AG04449 (cell line): ENCODE results near the gene THSD4.

ENCODE experiments used
- CTCF ChIA-PET: fragments of 350-600 bp; formaldehyde crosslinking; extraction: SDS; loops from one replicate; lab custom pipeline; 2021; ENCODE audit warnings: antibody characterized with exemption; lab: Yijun Ruan, JAX
- POLR2A ChIA-PET: fragments of 400-600, 350-600 bp; formaldehyde crosslinking; extraction: SDS; loops from one replicate; lab custom pipeline; 2020; ENCODE audit warnings: antibody characterized with exemption, inconsistent platforms; lab: Yijun Ruan, JAX
- DNase-seq: peaks from one replicate; pipeline ENCODE4 v3.0.0-alpha.2; 2010; ENCODE audit warnings: low read depth, low spot score
- H3K4me3 ChIP-seq: 2 replicates; pipeline ENCODE4 v1.5.1; 2011; ENCODE audit warnings: low read depth, mild to moderate bottlenecking, control low read depth, low read length
- TF ChIP-seq, protein P1 (sequence below): IDR thresholded peaks from one replicate; pipeline ENCODE4 v1.5.1; 2011; ENCODE audit warnings: mild to moderate bottlenecking, moderate library complexity, low read length, control low read depth, inconsistent platforms; ENCODE audit not compliant: insufficient read depth; ENCODE audit errors: missing control alignments

THSD4 gene

DNA sequence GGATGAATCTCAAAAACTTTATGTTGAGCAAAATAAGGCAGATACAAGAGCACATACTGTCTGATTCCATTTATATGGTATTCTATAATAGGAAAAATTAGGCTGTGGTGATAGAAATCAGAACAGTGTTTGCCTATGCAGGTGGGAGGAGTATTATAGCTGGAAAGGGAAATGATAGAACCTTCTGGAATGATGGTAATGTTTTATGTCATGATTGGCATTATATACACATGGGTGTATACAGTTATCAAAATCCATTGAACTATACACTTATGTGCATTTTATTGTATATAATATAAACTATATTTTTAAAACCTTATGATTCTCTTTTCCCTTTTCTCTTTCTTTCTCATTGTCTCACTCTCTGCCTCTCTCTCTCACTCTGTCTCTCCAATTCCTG, 156.1 kb downstream of the THSD4 start:
- ChIA-PET POLR2A (no interaction called here), CTCF (no interaction called here)
- H3K4me3 ChIP-seq: no peak overlapping the region
- TF ChIP-seq, protein P1, sequence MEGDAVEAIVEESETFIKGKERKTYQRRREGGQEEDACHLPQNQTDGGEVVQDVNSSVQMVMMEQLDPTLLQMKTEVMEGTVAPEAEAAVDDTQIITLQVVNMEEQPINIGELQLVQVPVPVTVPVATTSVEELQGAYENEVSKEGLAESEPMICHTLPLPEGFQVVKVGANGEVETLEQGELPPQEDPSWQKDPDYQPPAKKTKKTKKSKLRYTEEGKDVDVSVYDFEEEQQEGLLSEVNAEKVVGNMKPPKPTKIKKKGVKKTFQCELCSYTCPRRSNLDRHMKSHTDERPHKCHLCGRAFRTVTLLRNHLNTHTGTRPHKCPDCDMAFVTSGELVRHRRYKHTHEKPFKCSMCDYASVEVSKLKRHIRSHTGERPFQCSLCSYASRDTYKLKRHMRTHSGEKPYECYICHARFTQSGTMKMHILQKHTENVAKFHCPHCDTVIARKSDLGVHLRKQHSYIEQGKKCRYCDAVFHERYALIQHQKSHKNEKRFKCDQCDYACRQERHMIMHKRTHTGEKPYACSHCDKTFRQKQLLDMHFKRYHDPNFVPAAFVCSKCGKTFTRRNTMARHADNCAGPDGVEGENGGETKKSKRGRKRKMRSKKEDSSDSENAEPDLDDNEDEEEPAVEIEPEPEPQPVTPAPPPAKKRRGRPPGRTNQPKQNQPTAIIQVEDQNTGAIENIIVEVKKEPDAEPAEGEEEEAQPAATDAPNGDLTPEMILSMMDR: no peak
- DNase-seq: no peak

DNA sequence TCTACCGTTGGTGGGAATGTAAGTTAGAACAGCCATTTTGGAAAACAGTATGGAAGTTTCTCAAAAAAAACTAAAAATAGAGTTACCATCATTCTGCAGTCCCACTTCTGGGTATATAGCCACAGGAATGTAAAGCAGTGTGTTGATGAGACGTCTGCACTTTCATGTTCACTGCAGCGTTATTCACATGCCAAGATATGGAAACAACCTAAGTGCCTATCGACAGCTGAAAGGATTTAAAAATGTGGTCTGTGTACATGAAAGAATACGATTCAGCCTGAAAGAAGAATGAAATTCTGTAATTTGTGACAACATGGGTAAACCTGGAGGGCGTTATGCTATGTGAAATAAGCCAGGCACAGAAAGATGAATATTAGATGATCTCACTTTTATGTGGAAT, 157.7 kb downstream of the THSD4 start:
- ChIA-PET CTCF (interaction anchor here (0.6 kb wide), 1 partner anchor 15 kb away, joined by 3 read pairs; no protein-coding TSS in a partner anchor), POLR2A (interaction anchor here (1.3 kb wide), 1 partner anchor 22 kb away, joined by 4 read pairs; no protein-coding TSS in a partner anchor)
- no peak overlapping the region; the same call in 1 of the 2 replicates for H3K4me3 ChIP-seq
- DNase-seq: no peak
- TF ChIP-seq, protein P1: no peak

DNA sequence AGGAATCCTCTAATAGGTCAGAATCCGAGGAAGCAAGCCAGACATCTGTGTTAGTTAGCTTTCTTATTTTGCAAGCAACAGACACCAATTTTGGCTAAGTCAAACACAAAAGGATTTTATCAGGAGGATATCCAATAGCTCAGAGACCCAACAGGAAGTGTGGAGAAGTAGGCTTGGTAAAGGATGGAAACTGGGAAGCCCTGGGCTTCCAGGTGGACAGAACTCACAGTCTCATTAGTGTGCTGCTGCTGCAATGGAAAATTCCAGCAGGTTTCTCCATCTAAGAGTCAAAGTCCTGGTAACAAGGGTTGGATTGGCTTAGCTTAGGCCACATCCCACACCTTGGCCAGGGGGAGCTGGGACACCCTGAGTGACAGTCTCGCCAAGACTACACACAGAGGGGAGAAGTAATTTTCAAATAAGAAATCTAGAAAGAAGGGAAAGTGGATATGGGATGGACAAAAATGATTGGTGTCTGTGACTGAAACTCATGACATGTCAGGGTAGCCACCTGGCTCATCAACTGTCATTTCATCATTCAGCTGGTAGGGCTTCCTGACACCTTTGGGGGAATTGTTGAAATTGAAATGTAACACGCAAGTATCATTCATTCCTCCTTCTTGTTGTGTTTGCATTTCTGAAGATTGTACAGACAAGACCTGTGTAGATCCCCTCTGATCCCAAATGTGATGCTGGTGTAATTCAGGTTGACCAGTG, 158.6 kb downstream of the THSD4 start:
- POLR2A ChIA-PET: interaction anchor here (0.7 to 1.3 kb wide), 2 partner anchors 9 to 21 kb away, joined by 3 to 4 read pairs; no protein-coding TSS in a partner anchor

DNA sequence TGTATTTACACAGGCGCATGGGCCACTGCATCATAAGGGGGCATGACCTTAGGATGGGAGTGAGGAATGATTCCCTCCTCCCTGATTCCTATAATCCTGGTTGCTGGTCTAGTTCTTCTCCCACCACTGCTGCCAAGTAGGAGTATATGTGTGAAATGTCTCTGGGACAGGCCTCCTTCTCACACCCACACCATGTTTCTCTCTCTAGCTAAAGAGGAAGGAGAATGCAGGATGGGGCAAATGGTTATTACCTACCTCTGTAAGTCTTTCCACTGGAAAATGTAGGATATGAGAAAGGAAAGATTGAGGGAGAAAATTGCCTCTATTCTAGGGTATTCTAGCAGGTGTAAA, 159.2 kb downstream of the THSD4 start:
- DNase-seq: no peak
- ChIA-PET CTCF (interaction anchor here (1.0 kb wide), 1 partner anchor 35 kb away, joined by 3 read pairs; no protein-coding TSS in a partner anchor), POLR2A (interaction anchor here (0.7 kb wide), 1 partner anchor 9 kb away, joined by 3 read pairs; no protein-coding TSS in a partner anchor)
- TF ChIP-seq, protein P1: no peak
- no peak overlapping the region for H3K4me3 ChIP-seq

More for the DNA sequence above, 158.6 kb downstream of the THSD4 start:
- DNase-seq: no peak
- CTCF ChIA-PET: no interaction called here
- TF ChIP-seq, protein P1: no peak
- no peak overlapping the region for H3K4me3 ChIP-seq

DNA sequence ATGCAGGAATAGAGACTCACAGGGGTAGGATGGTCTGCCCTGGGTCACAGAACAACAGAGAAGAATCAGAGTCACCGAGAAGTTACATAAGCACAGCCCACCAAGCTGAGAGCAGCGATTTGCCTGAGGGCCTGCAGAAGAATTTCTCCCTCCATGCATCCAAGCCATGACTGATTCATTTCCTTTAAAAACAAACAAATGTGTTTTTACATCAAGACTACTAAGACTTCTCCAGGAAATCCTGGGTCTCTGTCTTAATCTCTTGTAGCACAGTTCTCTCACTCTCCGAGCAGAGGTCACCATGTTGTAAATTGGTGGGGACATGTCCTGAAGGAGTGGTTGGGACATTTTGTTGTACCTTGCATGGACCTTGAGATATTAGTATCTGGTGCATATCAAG, 159.8 kb downstream of the THSD4 start:
- CTCF ChIA-PET: interaction anchor here (1.0 kb wide), 1 partner anchor 35 kb away, joined by 3 read pairs; no protein-coding TSS in a partner anchor
- DNase-seq: no peak
- POLR2A ChIA-PET: no interaction called here
- no peak overlapping the region for H3K4me3 ChIP-seq
- TF ChIP-seq, protein P1: no peak

DNA sequence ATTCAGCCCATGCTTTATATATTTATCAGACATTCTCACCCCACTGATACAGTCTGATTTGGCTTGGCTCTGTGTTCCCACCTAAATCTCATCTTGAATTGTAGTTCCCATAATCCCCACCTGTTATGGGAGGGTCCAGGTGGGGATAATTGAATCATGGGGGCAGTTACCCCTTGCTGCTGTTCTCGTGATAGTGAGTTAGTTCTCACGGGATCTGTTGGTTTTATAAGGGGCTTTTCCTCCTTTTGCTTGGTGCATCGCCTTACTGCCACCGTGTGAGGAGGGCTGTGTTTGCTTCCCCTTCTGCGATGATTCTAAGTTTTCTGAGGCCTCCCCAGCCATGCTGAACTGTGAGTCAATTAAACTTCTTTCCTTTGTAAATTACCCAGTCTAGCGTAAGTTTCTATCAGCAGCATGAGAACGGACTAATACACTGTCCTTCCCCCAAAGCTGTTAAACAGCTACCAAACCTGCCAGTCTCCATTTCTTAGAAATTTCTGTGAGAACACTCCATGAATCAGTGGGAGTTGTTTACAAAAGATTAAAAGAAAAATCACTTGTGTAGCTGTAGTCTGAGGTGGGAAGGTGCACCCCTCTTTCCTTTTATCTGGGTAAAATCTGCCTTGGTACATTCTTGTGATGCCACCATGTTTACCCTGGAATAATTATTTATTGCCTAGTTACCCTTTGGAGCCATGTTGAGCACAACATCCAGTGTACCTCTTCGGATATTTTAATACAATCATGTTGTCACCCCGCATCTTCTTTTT, 160.5 kb downstream of the THSD4 start:
- ChIA-PET POLR2A (no interaction called here), CTCF (no interaction called here)
- H3K4me3 ChIP-seq: no peak overlapping the region
- DNase-seq: no peak
- TF ChIP-seq, protein P1: no peak
